Activated CD8-positive, alpha-beta memory T cell treated with anti-CD3 and anti-CD28 coated beads, Interleukin-2, amount 50 U/mL, for 24 hours (primary cell): ENCODE results near the gene ADAD2.

Experiments used
- DNase-seq: peaks from one replicate; pipeline ENCODE4 v3.0.0-alpha.2; 2020; ENCODE audit errors: extremely low read depth

ADAD2 gene

GRCh38 chr16:84245956-84246678 is 55.2 kb downstream of the ADAD2 start:
- DNase-seq = no peak

- DNase-seq = no peak
Measured at GRCh38 chr16:84246679-84247077, 55.7 kb downstream of the ADAD2 start.
